Measurements from ENCODE around the gene RMRP. TPM values are rescaled to one million over a fixed set of nuclear protein-coding genes. Genes with fewer than 3 reads are reported as not detected.

RMRP gene
- total and polyA plus RNA-seq, 2 of the 4 experiments (the other 2 are of a cell fraction), result 39.7 to 13,690 TPM

- ChIA-PET CTCF (interaction anchor here (0.8 kb wide), 1 partner anchor 15 kb away, joined by 3 read pairs; no protein-coding TSS in a partner anchor), POLR2A (ENCODE audit: unreplicated experiment) (no interaction called here)
- no peak overlapping the region for H3K23ac ChIP-seq (ENCODE audit: low read depth, low read length)
- H3K56ac ChIP-seq (ENCODE audit: extremely low read depth, insufficient read depth, low read length), result no peak overlapping the region
- H2BK20ac ChIP-seq (ENCODE audit: low read depth, low read length), result no peak overlapping the region
- no peak overlapping the region for H4K5ac ChIP-seq (ENCODE audit: low read depth, low read length)
- no peak overlapping the region for H4K91ac ChIP-seq (ENCODE audit: insufficient read depth, low read depth, low read length)
- H4K20me1 ChIP-seq (ENCODE audit: insufficient read depth, low read length), result no peaks in the 10 kb centered on the region
- no peak overlapping the region for H3K4me3 ChIP-seq (ENCODE audit: insufficient read depth, low read depth, low read length)
- H3K4me2 ChIP-seq (ENCODE audit: low read depth, low read length), result no peak overlapping the region
- no peak overlapping the region for H2BK15ac ChIP-seq (ENCODE audit: low read depth, low read length)
- in situ Hi-C loops (cut with MboI; ENCODE audit: low sequenced_read_pairs), result no loop called here
- H3K79me1 ChIP-seq (ENCODE audit: low read depth in 1 of 2, low read length in 2 of 2), result no peaks in the 10 kb centered on the region
- no peak overlapping the region for H3K14ac ChIP-seq (replicated peaks; ENCODE audit: low read depth, low read length)
- intact Hi-C loops (cut with micrococcal nuclease), result no loop called here
- WGBS, 2 experiments (ENCODE audit: extremely low coverage in 2 of 2, insufficient read length in 1 of 2), result 31% methylated on average over 3 of the region's 17 CpGs; no CpG with 5 or more reads in 1 of the 2 experiments
- H2AK5ac ChIP-seq (ENCODE audit: low read depth, low read length), result no peak overlapping the region
- H3K27me3 ChIP-seq (ENCODE audit: control insufficient read depth, insufficient read depth, low read length), result peaks cover 61% of the 10 kb centered on the region
- H2BK120ac ChIP-seq (ENCODE audit: low read depth, low read length), result no peak overlapping the region
- no peaks in the 10 kb centered on the region for H3K9me1 ChIP-seq (ENCODE audit: insufficient read depth, low read length)
- ATAC-seq (ENCODE audit: low read depth) (no peak), DNase-seq (peak; percentile 21)
- TF ChIP-seq CTCF (conservative IDR thresholded peaks at IDR 0.05; ENCODE audit: low read depth, low read length) (no peak), CHD1 (IDR thresholded peaks at IDR 0.05; ENCODE audit: low read depth, low read length) (no peak)
- dilution Hi-C loops (cut with HindIII; ENCODE audit: low sequenced_read_pairs, unreplicated experiment), result no loop called here
- no peak overlapping the region for H4K8ac ChIP-seq (ENCODE audit: low read depth in 2 of 2, low read length in 2 of 2)
- BruUV-seq (replicated peaks), result no TSS peak
- peak overlapping the region; percentile 23 for H2AFZ ChIP-seq (replicated peaks; ENCODE audit: low read length, poor library complexity)
- H3K9ac ChIP-seq (ENCODE audit: low read depth, low read length), result no peak overlapping the region
- H3K4me1 ChIP-seq (ENCODE audit: control insufficient read depth, insufficient read depth, low read length), result no peaks in the 10 kb centered on the region
- H3K27ac ChIP-seq (ENCODE audit: insufficient read depth, low read length), result no peak overlapping the region
- H3K9me3 ChIP-seq (ENCODE audit: control insufficient read depth, insufficient read depth, low read length), result no peaks in the 10 kb centered on the region; the same call in 1 of the 2 replicates
- no peak overlapping the region for H3K4ac ChIP-seq (ENCODE audit: low read depth, low read length)
- no peak overlapping the region for H3K18ac ChIP-seq (ENCODE audit: low read depth, low read length)
- H2AK9ac ChIP-seq (replicated peaks; ENCODE audit: low read depth, low read length, poor library complexity), result no peak overlapping the region
- H2BK5ac ChIP-seq (ENCODE audit: low read depth, low read length, poor library complexity, severe bottlenecking), result no peak overlapping the region
- no peaks in the 10 kb centered on the region for H3K36me3 ChIP-seq (ENCODE audit: control insufficient read depth, insufficient read depth, low read length)
These were observed 38.7 kb downstream of the RMRP start for GRCh38 chr9:35618854-35619799.
